HG02981 (cell line): ENCODE results near the gene SLC27A1.

Experiments used
- ATAC-seq: cut with Tn5 transposase; IDR thresholded peaks from one replicate; pipeline ENCODE4 v1.9.1; 2021; ENCODE audit warnings: mild to moderate bottlenecking, moderate library complexity; ENCODE audit not compliant: unreplicated experiment

The SLC27A1 gene

DNA sequence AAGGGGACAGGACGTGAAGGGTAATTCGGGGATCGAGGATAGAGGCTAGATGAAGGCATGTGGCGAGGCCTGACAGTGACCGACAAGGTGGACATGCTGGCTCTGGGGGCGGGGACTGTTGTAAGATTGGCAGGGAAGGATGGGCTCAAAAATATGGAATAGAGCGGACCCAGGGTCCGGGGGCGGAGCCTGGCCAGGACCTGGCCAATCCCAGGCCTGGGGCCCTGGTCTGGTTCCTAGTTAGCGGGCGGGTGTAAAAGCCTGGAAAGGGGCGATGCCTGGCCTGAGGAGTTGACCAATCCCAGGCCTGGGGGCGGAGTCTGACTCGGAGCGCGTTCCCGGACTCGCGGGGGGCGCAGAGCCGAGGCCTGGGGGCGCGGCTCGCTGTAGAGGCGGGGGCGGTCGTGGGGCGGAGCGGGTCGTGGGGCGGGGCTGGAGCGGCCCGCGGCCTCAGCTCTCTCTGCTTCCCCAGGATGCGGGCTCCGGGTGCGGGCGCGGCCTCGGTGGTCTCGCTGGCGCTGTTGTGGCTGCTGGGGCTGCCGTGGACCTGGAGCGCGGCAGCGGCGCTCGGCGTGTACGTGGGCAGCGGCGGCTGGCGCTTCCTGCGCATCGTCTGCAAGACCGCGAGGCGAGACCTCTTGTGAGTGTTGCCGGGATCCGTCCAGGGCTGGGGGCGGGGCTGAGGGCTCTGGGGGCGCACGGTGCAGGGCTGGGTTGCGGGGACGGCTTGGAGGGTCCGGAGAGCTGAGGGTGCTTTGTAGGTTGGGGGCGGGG, at the start of gene SLC27A1:
TSS of gene SLC27A1 (plus strand) at position 457 of the 774 bp plus-strand sequence. CDS start at position 474, 17 bp downstream.
- ATAC-seq, result peak; percentile 82

DNA sequence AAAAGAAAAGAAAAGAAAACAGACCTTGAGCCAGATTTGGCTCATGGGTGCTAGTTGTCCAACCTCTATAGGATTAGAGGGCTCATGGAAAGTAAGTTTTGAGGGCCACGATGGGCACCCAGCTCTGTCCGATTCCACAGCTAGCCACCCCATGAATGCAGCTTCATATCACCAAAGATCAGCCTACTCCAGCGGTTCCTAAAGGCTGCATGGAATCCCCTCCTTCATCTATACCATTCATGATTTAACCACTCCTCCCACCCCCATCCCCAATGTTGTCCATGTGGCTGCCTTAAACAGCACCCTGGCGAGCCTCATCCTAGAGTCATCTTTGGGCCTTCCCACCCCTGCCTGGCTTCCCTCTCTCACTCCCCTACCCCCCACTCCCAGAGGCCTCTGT, 48.4 kb upstream of the SLC27A1 start:
- no peak for ATAC-seq

DNA sequence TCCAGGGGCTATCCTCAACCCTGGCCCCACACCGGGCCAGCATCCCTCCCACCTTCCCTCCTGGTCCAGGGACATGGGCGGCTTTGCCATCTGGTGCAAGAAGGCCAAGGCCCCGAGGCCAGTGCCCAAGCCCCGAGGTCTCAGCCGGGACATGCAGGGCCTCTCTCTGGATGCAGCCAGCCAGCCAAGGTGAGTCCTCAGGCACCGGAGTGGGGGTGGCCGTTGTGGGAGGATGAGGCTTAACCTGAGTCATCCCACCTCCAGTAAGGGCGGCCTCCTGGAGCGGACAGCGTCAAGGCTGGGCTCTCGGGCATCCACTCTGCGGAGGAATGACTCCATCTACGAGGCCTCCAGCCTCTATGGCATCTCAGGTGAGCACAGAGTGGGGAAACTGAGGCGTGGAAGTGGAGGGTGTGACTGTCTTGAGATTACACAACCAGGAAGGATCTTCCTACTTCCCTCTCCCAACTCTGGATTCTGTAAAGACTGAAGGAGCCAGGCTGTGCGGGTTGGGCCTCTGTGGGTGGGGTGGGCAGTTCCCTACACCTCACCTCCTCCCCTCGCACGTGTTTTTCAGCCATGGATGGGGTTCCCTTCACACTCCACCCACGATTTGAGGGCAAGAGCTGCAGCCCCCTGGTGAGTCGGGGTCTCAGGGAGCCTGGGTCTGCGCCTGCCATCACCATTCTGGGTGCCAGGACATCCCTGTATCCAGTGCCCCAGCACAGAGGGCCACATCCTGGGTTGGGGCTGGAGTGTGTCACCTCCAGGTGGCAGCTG, 46.7 kb upstream of the SLC27A1 start:
- no peak for ATAC-seq

DNA sequence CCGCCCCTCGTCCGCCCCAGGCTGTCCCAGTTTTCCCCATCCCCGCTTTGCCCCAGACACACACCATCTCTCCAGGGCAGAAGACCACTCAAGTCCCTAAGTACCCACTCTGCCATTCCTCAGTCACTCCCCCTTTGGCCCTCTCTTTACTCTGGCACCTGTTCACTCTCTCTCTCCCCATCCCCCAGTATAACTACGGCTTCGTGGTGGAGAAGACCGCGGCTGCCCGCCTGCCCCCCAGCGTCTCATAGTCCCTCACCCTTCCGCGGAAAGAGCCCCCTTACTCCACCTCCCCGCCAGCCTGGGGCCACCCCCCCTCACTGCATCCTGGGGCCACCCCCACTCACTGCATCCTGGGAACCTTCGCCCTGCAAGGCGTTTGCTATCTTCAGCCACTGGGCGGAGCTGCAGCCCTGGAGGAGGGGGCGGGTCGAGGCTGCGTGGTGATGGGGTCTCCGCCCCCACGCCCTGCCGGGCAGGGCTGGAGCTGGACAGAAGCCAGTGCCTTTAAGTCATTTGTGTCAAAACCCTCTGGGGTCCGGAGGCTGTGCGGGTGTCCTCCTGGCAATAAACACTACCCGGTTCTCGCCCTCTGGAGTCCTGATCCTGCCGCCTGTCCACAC, 45.5 kb upstream of the SLC27A1 start:
- ATAC-seq, result no peak

DNA sequence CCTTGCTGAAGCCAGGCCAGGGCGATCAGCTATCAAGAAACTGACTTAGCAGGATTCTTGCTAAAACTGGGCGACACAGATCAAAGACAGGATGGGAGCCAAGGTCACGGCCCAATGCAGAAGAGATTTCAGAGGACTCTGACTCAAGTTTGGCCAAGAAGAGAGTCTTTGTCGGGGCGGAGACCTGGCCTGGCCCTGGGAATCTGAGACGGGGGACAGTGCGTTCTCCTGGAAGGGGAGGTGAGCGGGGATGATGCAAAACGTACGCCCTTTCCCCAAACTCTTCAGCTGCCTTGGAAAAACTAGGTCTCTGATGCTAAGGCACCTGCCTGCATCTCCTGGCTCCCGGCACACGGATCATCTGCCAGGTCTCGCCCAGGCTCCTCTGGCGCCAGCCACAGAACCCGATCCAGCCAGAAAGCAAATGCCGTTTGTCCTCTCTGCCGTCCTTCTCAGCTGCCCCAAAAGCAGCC, 40.6 kb upstream of the SLC27A1 start:
- ATAC-seq, result no peak

DNA sequence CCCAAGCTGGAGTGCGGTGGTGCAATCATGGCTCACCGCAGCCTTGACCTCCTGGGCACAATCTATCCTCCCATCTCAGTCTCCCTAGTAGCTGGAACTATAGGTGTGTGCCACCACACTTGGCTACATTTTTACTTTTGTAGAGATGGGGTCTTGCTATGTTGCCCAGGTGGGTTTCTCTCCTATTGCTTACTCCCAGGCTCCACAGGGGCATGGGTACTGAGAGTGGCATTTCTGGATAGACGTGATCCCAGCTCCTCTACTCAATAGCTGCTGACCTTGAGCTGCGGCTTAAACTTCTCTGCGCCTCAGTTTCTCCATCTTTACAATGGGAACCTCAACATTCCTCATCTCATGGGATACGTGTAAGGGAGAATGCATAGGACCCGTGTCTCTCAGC, 38.9 kb upstream of the SLC27A1 start:
- no peak for ATAC-seq

DNA sequence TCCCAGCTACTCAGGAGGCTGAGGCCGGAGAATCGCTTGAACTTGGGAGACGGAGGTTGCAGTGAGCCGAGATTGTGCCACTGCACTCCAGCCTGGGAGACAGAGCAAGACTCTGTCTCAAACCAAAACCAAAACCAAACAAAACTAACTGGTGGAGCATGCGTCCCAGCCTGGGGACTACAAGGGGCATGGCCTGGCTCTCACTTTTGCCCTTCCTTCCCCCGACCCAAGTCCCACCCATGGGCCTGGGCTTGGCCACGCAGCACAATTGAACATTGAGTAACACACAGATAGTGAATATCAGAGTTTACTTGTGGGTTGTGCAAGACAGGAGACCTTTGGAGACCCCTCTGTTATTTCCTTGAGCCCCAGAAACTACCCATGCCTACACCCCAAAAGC, 35.1 kb upstream of the SLC27A1 start:
- no peak for ATAC-seq

DNA sequence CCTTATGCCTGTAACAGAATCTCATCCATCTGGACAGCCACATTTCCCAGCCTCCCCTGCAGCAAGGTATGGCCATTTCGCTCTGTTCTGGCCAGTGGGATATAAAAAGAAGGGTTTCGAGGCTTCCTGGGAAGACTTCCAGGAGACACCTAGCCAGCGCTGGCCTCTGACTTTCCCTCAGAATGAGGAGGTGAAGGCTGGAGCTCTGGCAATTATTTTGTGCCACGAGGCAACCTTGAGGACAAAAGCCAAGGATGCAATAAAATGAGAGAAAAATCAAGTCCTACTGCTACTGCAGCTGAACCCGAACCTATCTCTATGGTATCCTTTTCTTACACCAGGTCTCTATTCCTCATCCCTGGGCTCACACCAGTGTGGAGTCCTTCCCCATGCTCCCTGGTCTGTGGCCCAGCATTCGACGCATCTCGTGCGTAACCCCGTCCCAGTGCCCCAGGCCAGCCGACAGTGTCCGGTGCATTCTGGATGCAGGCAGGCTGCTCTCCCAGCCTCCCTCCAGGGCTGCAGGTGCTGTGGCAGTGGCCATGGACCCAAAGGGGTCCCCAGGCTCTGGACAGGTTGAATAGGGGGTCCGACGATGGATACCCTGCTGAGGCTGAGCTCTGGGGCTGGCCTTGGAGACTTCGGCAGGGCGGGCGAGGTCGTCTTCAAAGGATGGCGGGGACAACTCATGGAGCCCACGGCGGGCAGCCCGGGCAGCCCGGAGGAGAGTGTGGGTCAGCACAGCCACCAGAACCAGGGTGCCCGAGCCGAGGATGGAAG, 34.0 kb upstream of the SLC27A1 start:
- no peak for ATAC-seq

DNA sequence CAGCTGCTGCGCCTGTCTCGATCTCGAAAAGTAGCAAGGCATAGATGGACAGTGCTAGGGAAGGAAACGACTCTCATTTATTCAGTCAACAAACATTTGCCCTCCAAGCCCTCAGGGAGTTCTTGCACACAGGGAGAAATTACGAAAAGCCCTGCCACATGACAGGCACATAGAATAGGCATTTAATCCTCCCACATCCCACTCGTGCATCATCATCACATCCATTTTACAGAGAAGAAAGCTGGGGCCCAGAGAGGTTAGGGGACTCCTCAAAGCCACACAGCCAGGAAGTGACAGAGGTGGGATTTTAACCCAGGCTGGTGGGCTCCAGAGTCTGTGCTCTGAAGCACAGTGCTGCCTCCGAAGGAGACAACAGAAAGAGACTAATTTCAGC, 33.5 kb upstream of the SLC27A1 start:
- no peak for ATAC-seq

DNA sequence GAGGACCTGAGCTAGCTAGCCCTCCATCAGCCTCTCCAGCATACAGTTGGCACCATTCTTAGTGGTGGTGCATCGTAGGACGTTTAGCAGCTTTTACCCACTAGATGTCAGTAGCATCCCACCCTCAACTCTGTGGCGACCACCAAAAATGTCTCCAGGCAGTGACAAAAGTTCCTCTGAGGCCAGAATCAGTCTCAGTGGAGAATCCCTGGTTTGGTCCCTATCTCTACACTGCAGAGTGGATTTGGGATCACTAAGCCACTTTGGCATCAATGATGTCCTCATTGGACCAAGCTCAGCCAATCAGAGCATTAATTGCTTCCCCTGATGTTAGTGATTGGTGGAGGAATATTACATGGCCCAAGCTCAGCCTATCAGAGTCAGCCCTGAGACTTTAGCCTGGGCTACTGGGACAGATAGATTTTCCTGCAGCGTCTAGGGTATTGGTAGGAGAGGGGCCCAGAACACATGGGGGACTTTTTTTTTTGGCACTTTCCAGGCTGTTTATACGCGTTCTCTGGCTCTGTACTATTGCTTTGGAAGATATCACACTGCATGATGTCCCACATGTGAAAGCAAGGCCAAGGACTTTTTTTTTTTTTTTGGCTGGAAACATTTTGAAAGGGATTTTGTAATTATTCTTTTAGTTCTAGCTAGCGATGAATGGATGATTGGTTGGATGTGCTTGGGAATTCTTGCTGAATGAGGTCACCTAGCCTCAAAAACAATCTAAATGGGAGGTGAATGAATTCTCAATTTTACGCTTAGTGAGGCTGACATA, 28.9 kb upstream of the SLC27A1 start:
- ATAC-seq, result no peak

DNA sequence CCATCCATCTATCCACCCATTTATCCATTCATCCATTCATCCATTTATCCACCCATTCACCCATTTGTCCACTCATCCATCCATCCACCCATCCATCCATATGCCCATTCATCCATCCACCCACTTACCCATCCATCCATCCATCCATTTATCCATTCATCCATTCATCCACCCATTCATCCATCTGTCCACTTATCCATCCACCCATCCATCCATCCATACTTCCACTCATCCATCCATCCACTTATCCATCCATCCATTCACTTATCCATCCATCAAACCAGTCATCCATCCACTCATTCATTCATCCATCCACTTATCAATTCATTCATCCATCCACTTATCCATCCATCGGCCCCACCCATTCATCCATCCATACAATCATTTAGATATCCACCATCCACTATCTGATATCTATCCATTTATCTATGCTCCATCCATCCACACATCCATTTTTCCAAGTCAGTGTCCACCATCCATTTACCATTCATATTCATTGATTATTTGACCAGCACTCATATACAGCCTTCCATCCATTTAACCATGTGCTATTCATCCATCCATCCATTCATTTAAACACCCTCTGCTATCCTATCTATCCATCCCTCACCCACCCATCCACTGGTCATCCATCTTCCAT, 24.7 kb upstream of the SLC27A1 start:
- ATAC-seq, result no peak

DNA sequence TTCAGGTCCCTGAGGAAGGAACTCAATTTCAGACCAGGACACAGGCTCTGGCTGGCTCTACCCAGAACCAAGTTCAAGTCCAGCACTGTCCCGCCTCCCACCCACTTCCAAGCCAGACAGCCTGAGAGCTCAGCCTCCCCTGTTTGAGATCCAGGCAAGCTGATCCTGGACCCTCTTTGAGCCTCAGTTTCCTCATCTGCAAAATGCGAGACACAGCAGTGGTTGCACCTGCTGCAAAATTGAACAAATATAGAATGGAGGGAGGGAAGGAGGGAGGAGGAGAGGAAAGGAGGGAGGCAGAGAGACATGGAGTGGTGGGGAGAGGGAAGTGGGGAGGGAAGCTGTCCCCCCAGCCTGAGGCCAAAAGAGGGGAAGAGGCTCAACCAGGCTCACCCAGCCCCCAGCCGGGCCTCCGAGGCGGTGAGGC, 22.6 kb upstream of the SLC27A1 start:
- ATAC-seq, result no peak

DNA sequence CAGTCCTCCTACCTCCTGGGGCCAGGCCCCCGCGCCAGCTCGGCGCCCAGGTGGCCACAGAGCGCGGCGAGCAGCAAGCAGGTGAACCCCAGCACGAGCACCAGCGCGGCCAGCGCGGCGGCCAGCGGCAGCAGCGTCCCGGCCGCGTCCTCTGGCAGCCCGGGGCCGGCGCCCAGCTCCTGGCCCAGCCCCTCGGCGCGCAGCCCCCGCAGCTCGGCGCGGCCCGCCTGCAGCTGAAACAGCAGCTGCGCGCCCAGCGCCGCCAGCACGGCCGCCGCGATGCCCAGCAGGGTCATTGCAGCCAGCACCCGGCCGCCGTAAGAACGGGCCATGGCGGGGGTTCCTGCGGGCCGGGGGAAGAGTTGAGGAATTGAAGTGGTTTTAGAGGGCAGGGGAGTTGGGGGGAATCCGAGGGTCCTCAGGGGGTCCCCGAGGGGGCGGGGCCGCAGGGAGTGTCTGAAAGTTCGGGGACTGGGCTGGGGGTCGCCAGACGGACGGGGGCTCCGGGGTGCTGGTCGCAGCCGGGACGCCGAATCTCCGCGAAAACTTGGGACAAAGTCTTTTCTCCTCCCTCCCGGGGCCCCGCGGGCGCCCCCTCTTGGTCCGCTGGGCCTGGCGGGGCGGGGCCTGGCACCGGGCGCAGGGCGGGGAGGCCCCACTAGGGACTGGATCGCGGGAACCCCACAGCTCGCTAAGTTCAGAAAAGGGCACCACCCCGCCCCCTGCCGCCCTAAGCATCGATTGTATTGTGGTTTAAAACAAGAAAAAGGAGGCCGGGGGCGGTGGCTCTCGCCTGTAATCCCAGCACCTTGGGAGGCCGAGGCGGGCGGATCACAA, 22.0 kb upstream of the SLC27A1 start, which contains the start of gene TMEM221:
TSS of gene TMEM221 (minus strand) at position 538 of the 837 bp plus-strand sequence. CDS start at position 332, 206 bp downstream.
- no peak for ATAC-seq

DNA sequence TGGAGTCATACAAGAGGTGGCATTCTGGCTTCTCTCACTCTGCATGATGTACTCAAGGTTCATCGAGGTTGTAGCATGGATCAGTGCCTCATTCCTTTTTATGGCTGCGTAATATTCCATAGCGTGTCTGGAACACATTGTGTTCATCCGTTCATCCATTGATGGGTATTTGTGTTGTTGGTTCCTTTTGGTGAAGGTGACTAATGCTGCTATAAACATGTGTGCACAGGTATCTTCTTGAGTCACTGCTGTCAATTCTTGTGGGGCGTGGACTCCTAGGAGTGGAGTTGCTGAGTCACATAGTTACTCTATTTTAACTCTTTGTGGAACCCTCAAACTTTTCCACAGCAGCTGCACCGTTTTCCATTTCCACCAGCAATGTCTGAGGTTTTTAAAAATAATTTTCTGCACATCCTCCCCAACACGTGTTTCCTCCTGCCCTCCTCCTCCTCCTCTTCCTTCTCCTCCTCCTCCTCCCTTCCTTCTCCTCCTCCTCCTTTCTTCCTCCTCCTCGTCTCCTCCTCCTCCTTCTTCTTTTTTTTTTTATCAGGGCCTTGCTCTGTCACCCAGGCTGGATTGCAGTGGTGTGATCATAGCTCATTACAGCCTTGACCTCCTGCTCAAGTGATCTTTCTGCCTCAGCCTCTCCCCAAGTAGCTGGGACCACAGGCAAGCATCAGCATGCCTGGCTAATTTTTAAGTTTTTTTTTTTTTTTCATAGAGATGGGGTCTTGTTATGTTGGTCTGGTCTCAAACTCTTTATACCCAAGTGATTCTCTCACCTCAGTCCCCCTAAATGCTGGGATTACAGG, 19.9 kb upstream of the SLC27A1 start:
- ATAC-seq, result no peak

DNA sequence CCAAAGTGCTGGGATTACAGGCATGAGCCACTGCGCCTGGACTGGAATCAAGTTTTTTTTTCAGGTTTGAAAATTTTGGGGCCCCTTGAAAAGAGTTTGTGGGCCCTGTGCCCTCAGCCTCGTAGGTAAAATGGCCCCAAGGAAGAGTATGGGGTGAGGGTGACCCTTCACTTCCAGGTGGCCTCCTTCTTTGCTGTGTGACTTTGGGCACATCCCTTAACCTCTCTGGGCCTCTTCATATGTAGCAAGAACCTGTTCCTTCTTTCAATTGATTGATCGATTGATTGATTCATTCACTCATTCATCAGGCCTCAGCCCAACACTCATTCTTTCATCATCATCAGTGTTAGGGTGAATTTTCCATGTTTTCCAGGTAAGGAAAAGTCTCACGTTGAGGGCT, 18.5 kb upstream of the SLC27A1 start:
- ATAC-seq, result no peak

DNA sequence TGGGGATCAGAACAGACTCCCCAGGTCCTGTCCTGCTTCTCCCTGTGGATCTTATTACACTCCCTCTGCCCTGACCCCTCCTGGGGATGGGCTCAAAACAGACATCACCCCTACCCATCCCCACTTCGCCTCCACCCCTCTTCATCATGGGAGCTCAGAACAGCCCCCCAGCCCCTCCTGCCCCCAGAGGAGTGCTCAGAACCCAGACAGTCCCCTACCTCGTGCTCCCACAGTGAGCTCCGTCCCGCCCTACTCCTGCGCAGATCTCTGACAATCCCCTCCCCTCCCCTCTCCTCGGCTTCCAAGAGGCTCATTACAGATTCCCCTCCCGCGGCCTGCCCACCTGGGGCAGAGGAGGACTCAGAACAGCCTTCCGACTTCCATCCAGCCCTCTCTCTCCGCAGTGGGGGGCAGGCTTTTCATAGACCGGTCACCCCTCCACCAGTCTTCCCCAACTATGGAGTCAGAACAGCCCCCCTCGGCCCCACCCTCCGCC, 15.7 kb upstream of the SLC27A1 start:
- no peak for ATAC-seq

DNA sequence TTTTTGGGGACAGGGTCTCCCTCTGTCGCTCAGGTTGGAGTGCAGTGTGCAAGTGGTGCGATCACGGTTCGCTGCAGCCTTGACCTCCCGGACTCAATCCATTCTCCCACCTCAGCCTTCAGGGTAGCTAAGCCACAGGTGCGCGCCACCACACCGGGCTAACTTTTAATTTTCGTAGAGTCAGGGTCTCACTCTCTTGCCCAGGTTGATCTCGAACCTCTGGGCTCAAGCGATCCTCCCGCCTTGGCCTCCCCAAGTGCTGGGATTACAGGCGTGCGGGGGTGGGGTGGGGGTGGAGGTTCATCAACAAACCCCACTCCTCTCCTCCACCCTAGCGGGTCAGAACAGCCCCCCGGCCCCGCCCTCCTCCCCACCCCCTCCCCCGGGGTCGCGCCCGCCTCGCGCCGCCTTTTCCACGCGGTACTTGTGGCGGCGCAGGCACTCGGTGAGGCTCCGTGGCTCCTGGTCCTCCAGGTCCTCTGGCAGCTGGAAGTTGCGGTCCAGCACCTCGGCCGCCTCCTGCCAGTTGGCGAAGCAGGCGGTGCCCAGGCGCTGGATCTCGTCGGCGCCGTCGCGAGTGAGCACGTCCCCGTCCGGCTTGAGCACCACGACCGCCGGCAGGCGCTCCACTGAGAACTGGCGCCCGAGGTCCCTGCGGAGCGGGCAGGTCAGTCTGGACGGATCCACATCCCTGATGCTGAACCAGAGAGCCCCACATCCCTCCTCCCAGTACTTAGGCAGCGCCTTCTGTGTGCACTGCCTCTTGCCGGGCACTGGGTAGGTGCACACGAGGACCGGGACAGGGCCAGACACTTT, 14.8 kb upstream of the SLC27A1 start:
- ATAC-seq, result no peak
